Hepatocyte (in vitro differentiated cells): ENCODE results near the gene RPTOR. TPM values are rescaled to one million over a fixed set of nuclear protein-coding genes. Genes with fewer than 3 reads are reported as not detected.

Experiments
- DNase-seq: peaks from one replicate; pipeline ENCODE4 v3.0.0-alpha.2; 2016; ENCODE audit warnings: low spot score
- H2AFZ ChIP-seq: fragments of 200-600 bp; sonication (generic); 2 replicates; pipeline ENCODE4 v1.6.0; 2016; ENCODE audit warnings: antibody characterized with exemption, mild to moderate bottlenecking
- H3K27ac ChIP-seq: fragments of 200-600 bp; sonication (generic); 2 replicates; pipeline ENCODE4 v1.5.1; 2016; ENCODE audit warnings: mild to moderate bottlenecking
- H3K27me3 ChIP-seq: fragments of 200-600 bp; sonication (generic); 2 replicates; pipeline ENCODE4 v1.6.1; 2016
- H3K36me3 ChIP-seq: fragments of 200-600 bp; sonication (generic); replicated peaks from 2 replicates; pipeline ENCODE4 v1.5.1; 2016; ENCODE audit warnings: low read depth; ENCODE audit not compliant: insufficient read depth
- H3K4me1 ChIP-seq: fragments of 200-600 bp; sonication (generic); 2 replicates; pipeline ENCODE4 v1.5.1; 2016; ENCODE audit warnings: mild to moderate bottlenecking, moderate library complexity; ENCODE audit not compliant: insufficient read depth
- H3K4me2 ChIP-seq: fragments of 200-600 bp; sonication (generic); 2 replicates; pipeline ENCODE4 v1.6.0; 2016
- H3K4me3 ChIP-seq: fragments of 200-600 bp; sonication (generic); 2 replicates; pipeline ENCODE4 v1.5.1; 2016; ENCODE audit warnings: mild to moderate bottlenecking
- H3K79me2 ChIP-seq: fragments of 200-600 bp; sonication (generic); 2 replicates; pipeline ENCODE4 v1.6.0; 2017; ENCODE audit warnings: mild to moderate bottlenecking
- H3K9me2 ChIP-seq: fragments of 200-600 bp; sonication (generic); replicated peaks from 2 replicates; pipeline ENCODE4 v1.6.0; 2017; ENCODE audit warnings: mild to moderate bottlenecking; ENCODE audit not compliant: insufficient read depth
- H3K9me3 ChIP-seq: fragments of 200-600 bp; sonication (generic); 2 replicates; pipeline ENCODE4 v1.5.1; 2016; ENCODE audit warnings: low read depth, mild to moderate bottlenecking
- H4K20me1 ChIP-seq: fragments of 200-600 bp; sonication (generic); 2 replicates; pipeline ENCODE4 v1.6.0; 2016; ENCODE audit warnings: mild to moderate bottlenecking; ENCODE audit not compliant: insufficient read depth, poor library complexity, severe bottlenecking
- CTCF ChIP-seq: fragments of 200-600 bp; sonication (generic); IDR thresholded peaks from 2 replicates; pipeline ENCODE4 v1.5.1; 2016; ENCODE audit warnings: antibody characterized with exemption, mild to moderate bottlenecking; ENCODE audit not compliant: poor library complexity
- EZH2 ChIP-seq: fragments of 200-600 bp; sonication (generic); IDR thresholded peaks from 2 replicates; pipeline ENCODE4 v1.6.1; 2016; ENCODE audit warnings: antibody characterized with exemption, mild to moderate bottlenecking, borderline replicate concordance
- EZH2phosphoT487 ChIP-seq: fragments of 200-600 bp; sonication (generic); IDR thresholded peaks from one replicate; pipeline ENCODE4 v1.6.1; 2018; ENCODE audit warnings: antibody characterized with exemption, mild to moderate bottlenecking, low read depth, moderate library complexity; ENCODE audit not compliant: unreplicated experiment, severe bottlenecking
- WGBS: methylation state at CpG from one replicate; pipeline ENCODE4 v1.1.6; 2016; ENCODE audit warnings: low lambda C conversion rate; ENCODE audit errors: missing lambda C conversion rate; 5-methylcytosine and 5-hydroxymethylcytosine counted together
- polyA plus RNA-seq: library from polyadenylated mRNA; unstranded; fragments of >200 nt; fragmentation: Nextera tagmentation; extraction: Ambion mirVana; gene quantifications from 2 replicates; pipeline ENCODE4 v1.2.1, GENCODE V29; 2016
- total RNA-seq: library from RNA; depleted of rRNA; stranded (reverse); fragments of >200 nt; gene quantifications from 2 replicates; pipeline ENCODE4 v1.2.3, GENCODE V29; 2014

Gene RPTOR
- total and polyA plus RNA-seq, 2 experiments from 2014 or later: 14.1 to 20.6 TPM

DNA sequence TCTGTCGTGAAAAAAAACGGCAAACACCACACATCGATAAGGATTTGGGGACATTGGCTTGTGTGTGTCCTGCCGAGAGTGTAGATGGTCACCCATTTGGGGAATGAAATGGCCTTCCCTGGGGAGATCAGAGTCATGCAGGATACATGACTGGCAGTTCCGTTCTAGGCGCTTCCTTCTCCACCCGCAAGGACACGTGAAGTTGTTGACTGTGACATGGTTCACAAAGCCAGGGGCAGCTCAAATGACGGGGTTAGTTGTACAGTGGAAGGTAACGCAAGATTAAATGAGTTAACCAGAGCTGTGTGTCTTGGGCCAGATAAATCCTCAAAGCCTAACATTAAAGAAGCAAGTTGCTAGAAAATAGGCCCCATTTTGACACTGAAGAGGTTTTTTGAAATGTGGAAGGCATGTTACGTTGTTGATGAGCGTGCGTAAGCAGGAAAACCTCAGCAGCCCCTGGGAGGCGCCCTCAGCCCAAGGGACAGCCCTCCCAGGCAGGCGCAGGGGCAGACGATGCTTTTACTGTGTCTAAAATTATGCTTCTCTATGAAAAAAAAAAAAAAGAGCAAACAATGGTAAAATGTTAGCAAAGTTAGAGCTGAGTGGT is 411.1 kb downstream of the RPTOR start:
- WGBS: 93% methylated on average over 16 of the region's 16 CpGs
- DNase-seq: no peak
- TF ChIP-seq CTCF (no peak), EZH2 (no peak), EZH2phosphoT487 (no peak)

GRCh38 chr17:80956321-80957190 is 411.9 kb downstream of the RPTOR start:
- Histone ChIP-seq H3K9me3 (no peaks in the 10 kb centered on the region), H3K79me2 (no peaks in the 10 kb centered on the region), H3K9me2 (no peaks in the 10 kb centered on the region), H3K27ac (no peak overlapping the region), H2AFZ (no peak overlapping the region), H3K4me3 (no peak overlapping the region), H3K4me1 (no peaks in the 10 kb centered on the region), H3K4me2 (no peak overlapping the region), H3K36me3 (no peaks in the 10 kb centered on the region), H3K27me3 (no peaks in the 10 kb centered on the region), H4K20me1 (no peaks in the 10 kb centered on the region)
- 89% methylated on average over 26 of the region's 29 CpGs for WGBS
- DNase-seq: no peak
- no peak for TF ChIP-seq EZH2phosphoT487
- TF ChIP-seq CTCF: no peak
- TF ChIP-seq EZH2: no peak

More for the DNA sequence above, 411.1 kb downstream of the RPTOR start:
- Histone ChIP-seq H3K9me2 (no peaks in the 10 kb centered on the region), H3K4me3 (no peak overlapping the region), H2AFZ (no peak overlapping the region), H3K36me3 (no peaks in the 10 kb centered on the region), H3K27me3 (no peaks in the 10 kb centered on the region), H3K79me2 (no peaks in the 10 kb centered on the region), H3K27ac (no peak overlapping the region), H4K20me1 (no peaks in the 10 kb centered on the region), H3K4me1 (no peaks in the 10 kb centered on the region), H3K9me3 (no peaks in the 10 kb centered on the region), H3K4me2 (no peak overlapping the region)

GRCh38 chr17:80957461-80957941 is 412.9 kb downstream of the RPTOR start:
- 90% methylated on average over 11 of the region's 12 CpGs for WGBS

More at GRCh38 chr17:80957461-80957941, 412.9 kb downstream of the RPTOR start:
- Histone ChIP-seq H3K79me2 (no peaks in the 10 kb centered on the region), H4K20me1 (no peaks in the 10 kb centered on the region), H3K9me3 (no peaks in the 10 kb centered on the region), H3K4me1 (no peaks in the 10 kb centered on the region), H3K9me2 (no peaks in the 10 kb centered on the region), H3K4me2 (no peak overlapping the region), H3K4me3 (no peak overlapping the region), H3K27me3 (no peaks in the 10 kb centered on the region), H2AFZ (no peak overlapping the region), H3K36me3 (no peaks in the 10 kb centered on the region), H3K27ac (no peak overlapping the region)
- no peak for DNase-seq
- TF ChIP-seq EZH2phosphoT487 (no peak), EZH2 (no peak), CTCF (no peak)
